ENCODE results near the gene IGLL1.
"Not testable (repeated sequence)": the region's sequence is repeated elsewhere in the genome, so short reads cannot be mapped to it uniquely, and the experiment has no call there.

The IGLL1 gene

GRCh38 chr22:23536821-23537345 lies 43.2 kb downstream of the IGLL1 start:
- no peak for DNase-seq (ENCODE audit: low read depth)
- TF ChIP-seq CTCF (IDR thresholded peaks at IDR 0.05; ENCODE audit: insufficient read depth, low read depth, low read length, missing control alignments), result no peak
- H3K4me3 ChIP-seq (ENCODE audit: low read depth, low read length), result no peak overlapping the region

- H3K4me3 ChIP-seq (ENCODE audit: low read depth, low read length); DNase-seq (ENCODE audit: low read depth): not testable (repeated sequence)
These were observed 44.1 kb downstream of the IGLL1 start for GRCh38 chr22:23535790-23536661.

- no peak overlapping the region for H3K4me3 ChIP-seq (ENCODE audit: low read depth, low read length)
- no peak for TF ChIP-seq CTCF (IDR thresholded peaks at IDR 0.05; ENCODE audit: insufficient read depth, low read depth, low read length, missing control alignments)
- no peak for DNase-seq (ENCODE audit: low read depth)
These were observed 45.0 kb downstream of the IGLL1 start for GRCh38 chr22:23534851-23535717.

GRCh38 chr22:23534201-23534850 lies 45.8 kb downstream of the IGLL1 start:
- DNase-seq (ENCODE audit: low read depth), result no peak
- H3K4me3 ChIP-seq (ENCODE audit: low read depth, low read length), result no peak overlapping the region
- TF ChIP-seq CTCF (IDR thresholded peaks at IDR 0.05; ENCODE audit: insufficient read depth, low read depth, low read length, missing control alignments), result no peak

- DNase-seq (ENCODE audit: low read depth), result no peak
- H3K4me3 ChIP-seq (ENCODE audit: low read depth, low read length), result no peak overlapping the region
- TF ChIP-seq CTCF (IDR thresholded peaks at IDR 0.05; ENCODE audit: insufficient read depth, low read depth, low read length, missing control alignments), result no peak
These were observed 46.3 kb downstream of the IGLL1 start for GRCh38 chr22:23533771-23534191.

- no peak for DNase-seq (ENCODE audit: low read depth)
- TF ChIP-seq CTCF (IDR thresholded peaks at IDR 0.05; ENCODE audit: insufficient read depth, low read depth, low read length, missing control alignments), result no peak
- H3K4me3 ChIP-seq (ENCODE audit: low read depth, low read length), result no peak overlapping the region
These were observed 46.7 kb downstream of the IGLL1 start for GRCh38 chr22:23533328-23533762.

All from GM12865 (cell line).